Measurements from ENCODE around the gene RARG.

Gene RARG

GRCh38 chr12:53222806-53223261, 9.2 kb downstream of the RARG start:
- DNase-seq, result no peak

GRCh38 chr12:53222170-53222721, 9.8 kb downstream of the RARG start:
- no peak for DNase-seq

GRCh38 chr12:53221203-53222080, 10.6 kb downstream of the RARG start:
- peak; percentile 36 for DNase-seq

- DNase-seq, result peak; percentile 66
These were observed 11.3 kb downstream of the RARG start for GRCh38 chr12:53220694-53221202.

GRCh38 chr12:53219956-53220693, 11.9 kb downstream of the RARG start:
- peak; percentile 65 for DNase-seq

GRCh38 chr12:53219292-53219955, 12.6 kb downstream of the RARG start:
- DNase-seq, result peak; percentile 16

GRCh38 chr12:53218551-53219291, 13.3 kb downstream of the RARG start:
- DNase-seq, result no peak

GRCh38 chr12:53217931-53218307, 14.1 kb downstream of the RARG start:
- DNase-seq, result no peak

GRCh38 chr12:53217051-53217930, 14.7 kb downstream of the RARG start:
- no peak for DNase-seq

GRCh38 chr12:53215497-53215896, 16.5 kb downstream of the RARG start:
- DNase-seq, result no peak

- DNase-seq, result no peak
These were observed 17.1 kb downstream of the RARG start for GRCh38 chr12:53214687-53215455.

- no peak for DNase-seq
These were observed 17.8 kb downstream of the RARG start for GRCh38 chr12:53214221-53214620.

- DNase-seq, result peak; percentile 73
These were observed 18.7 kb downstream of the RARG start for GRCh38 chr12:53213348-53213747.

GRCh38 chr12:53212931-53213330, 19.1 kb downstream of the RARG start:
- no peak for DNase-seq

GRCh38 chr12:53211476-53212381, 20.3 kb downstream of the RARG start:
- no peak for DNase-seq

- no peak for DNase-seq
These were observed 21.2 kb downstream of the RARG start for GRCh38 chr12:53210843-53211242.

GRCh38 chr12:53208877-53209463, 23.0 kb downstream of the RARG start:
- no peak for DNase-seq

- DNase-seq, result no peak
These were observed 23.6 kb downstream of the RARG start for GRCh38 chr12:53208435-53208834.

- DNase-seq, result peak; percentile 38
These were observed 25.0 kb downstream of the RARG start, which contains the start of gene ITGB7 for GRCh38 chr12:53207042-53207441. Gene ITGB7 (minus strand): TSS chr12:53207251. CDS start chr12:53200443, 6,808 bp downstream.
